Esophagus muscularis mucosa (tissue), 3 donors: Measurements from ENCODE around the gene YTHDC2.

Experiments
- POLR2A ChIP-seq: fragments of 450-650 bp; IDR thresholded peaks from one replicate; pipeline ENCODE4 v1.6.1; 2017; ENCODE audit warnings: antibody characterized with exemption, moderate library complexity, mild to moderate bottlenecking, low read depth
- TF ChIP-seq, protein P1 (sequence below), 3 experiments: fragments of 200-600 bp in 2 of 3; fragments of 450-650 bp in 1 of 3; sonication (generic) in 2 of 3; IDR thresholded peaks; one replicate each; pipeline ENCODE4 v1.5.1; 2017 to 2019; ENCODE audit warnings: antibody characterized with exemption in 3 of 3, mild to moderate bottlenecking in 2 of 3, moderate library complexity in 1 of 3

DNA sequence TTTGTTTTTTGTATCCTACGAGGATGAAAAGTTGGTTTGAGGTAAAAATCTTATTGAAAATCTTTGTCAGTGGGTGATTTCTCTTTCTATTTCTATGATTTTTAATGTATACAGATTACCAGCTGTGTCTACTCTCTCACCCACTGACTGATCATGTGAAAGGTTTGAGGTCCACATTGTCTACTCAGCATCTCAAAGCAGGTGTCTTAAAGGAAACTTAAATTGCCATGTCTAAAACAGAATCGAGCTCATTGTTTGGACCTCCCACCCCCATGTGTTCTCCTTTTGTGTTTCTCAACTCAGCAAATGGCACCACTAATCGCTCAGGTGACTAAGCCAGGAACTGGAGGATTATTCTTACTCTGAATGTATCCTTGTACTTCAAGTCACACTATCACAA is 121.5 kb downstream of the YTHDC2 start:
- TF ChIP-seq, protein P1, sequence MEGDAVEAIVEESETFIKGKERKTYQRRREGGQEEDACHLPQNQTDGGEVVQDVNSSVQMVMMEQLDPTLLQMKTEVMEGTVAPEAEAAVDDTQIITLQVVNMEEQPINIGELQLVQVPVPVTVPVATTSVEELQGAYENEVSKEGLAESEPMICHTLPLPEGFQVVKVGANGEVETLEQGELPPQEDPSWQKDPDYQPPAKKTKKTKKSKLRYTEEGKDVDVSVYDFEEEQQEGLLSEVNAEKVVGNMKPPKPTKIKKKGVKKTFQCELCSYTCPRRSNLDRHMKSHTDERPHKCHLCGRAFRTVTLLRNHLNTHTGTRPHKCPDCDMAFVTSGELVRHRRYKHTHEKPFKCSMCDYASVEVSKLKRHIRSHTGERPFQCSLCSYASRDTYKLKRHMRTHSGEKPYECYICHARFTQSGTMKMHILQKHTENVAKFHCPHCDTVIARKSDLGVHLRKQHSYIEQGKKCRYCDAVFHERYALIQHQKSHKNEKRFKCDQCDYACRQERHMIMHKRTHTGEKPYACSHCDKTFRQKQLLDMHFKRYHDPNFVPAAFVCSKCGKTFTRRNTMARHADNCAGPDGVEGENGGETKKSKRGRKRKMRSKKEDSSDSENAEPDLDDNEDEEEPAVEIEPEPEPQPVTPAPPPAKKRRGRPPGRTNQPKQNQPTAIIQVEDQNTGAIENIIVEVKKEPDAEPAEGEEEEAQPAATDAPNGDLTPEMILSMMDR (IDR thresholded peaks at IDR 0.05): no peak
- TF ChIP-seq POLR2A: no peak
